ENCODE data around the gene ABCG2. TPM values are rescaled to one million over a fixed set of nuclear protein-coding genes. Genes with fewer than 3 reads are reported as not detected.
A peak's percentile ranks its signal among the peaks of the same experiment; 100 is the strongest.

ABCG2 gene
- 1 to 10 TPM; 9.4 to 9.5 TPM for total RNA-seq
- polyA plus RNA-seq (ENCODE audit: insufficient read depth, low read depth, low replicate concordance): 4.3 TPM
- long read RNA-seq, donor 1: 0 reads
- long read RNA-seq, donor 2: 0 reads

GRCh38 chr4:88158489-88159228 lies at the start of gene ABCG2:
ABCG2 (minus strand) TSS chr4:88158639; CDS start chr4:88139995, 18,644 bp downstream.
- H3K27me3 ChIP-seq: no peaks in the 10 kb centered on the region
- H3K4me3 ChIP-seq: peak within 1 kb of the TSS; percentile 57 to 76
- H3K36me3 ChIP-seq (ENCODE audit: low read depth, missing control alignments): no peaks in the 10 kb centered on the region
- H3K4me1 ChIP-seq: no peaks in the 10 kb centered on the region
- 2% methylated on average over 49 to 53 of the region's 70 CpGs for WGBS, 2 donors
- peak; percentile 43 for DNase-seq
- intact Hi-C loops (cut with DNase I; ENCODE audit: low total_unique reads): no loop called here
- peak within 1 kb of the TSS; percentile 39 to 60 for H3K27ac ChIP-seq
- TF ChIP-seq POLR2A (IDR thresholded peaks at IDR 0.05): no peak
- TF ChIP-seq CTCF (IDR thresholded peaks at IDR 0.05): no peak
- H3K9me3 ChIP-seq: no peaks in the 10 kb centered on the region

GRCh38 chr4:88208156-88208555 lies 49.7 kb upstream of the ABCG2 start:
- WGBS, 2 donors: 41 to 57% methylated on average over 4 of the region's 4 CpGs
- no peaks in the 10 kb centered on the region for H3K27me3 ChIP-seq
- H3K27ac ChIP-seq: no peak overlapping the region

DNA sequence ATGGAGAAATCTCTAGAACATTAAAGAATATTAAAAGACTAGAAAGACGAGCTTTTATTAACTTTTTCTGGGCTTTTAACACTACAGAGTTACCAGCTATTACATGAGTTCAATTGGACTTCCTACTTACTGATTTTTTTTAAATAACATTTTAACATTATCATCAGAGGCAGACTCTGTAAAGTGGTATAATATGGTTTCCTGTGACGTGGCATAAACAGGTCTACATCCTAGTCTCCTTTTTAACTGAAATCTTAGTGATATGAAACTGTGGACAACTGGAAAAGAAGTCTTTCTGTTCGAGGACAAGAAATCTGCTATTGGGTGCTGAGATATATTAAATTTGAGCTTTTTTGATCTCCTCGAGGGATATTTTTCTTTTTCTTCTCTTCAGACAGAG lies 48.7 kb upstream of the ABCG2 start:
- intact Hi-C loops (cut with DNase I; ENCODE audit: low total_unique reads): no loop called here
- no peak for DNase-seq
- Histone ChIP-seq H3K36me3 (ENCODE audit: low read depth, missing control alignments) (no peaks in the 10 kb centered on the region), H3K27me3 (no peaks in the 10 kb centered on the region), H3K4me1 (no peaks in the 10 kb centered on the region), H3K9me3 (no peaks in the 10 kb centered on the region), H3K27ac (no peak overlapping the region), H3K4me3 (no peak overlapping the region)
- TF ChIP-seq POLR2A (IDR thresholded peaks at IDR 0.05): no peak
- no peak for TF ChIP-seq CTCF (IDR thresholded peaks at IDR 0.05)
- WGBS, 2 donors: 80 to 91% methylated on average over 4 of the region's 4 CpGs

More at GRCh38 chr4:88208156-88208555, 49.7 kb upstream of the ABCG2 start:
- no peaks in the 10 kb centered on the region for H3K36me3 ChIP-seq (ENCODE audit: low read depth, missing control alignments)
- H3K4me3 ChIP-seq: no peak overlapping the region
- DNase-seq: no peak
- TF ChIP-seq CTCF (IDR thresholded peaks at IDR 0.05) (no peak), POLR2A (IDR thresholded peaks at IDR 0.05) (no peak)
- intact Hi-C loops (cut with DNase I; ENCODE audit: low total_unique reads): no loop called here
- no peaks in the 10 kb centered on the region for H3K4me1 ChIP-seq
- no peaks in the 10 kb centered on the region for H3K9me3 ChIP-seq

DNA sequence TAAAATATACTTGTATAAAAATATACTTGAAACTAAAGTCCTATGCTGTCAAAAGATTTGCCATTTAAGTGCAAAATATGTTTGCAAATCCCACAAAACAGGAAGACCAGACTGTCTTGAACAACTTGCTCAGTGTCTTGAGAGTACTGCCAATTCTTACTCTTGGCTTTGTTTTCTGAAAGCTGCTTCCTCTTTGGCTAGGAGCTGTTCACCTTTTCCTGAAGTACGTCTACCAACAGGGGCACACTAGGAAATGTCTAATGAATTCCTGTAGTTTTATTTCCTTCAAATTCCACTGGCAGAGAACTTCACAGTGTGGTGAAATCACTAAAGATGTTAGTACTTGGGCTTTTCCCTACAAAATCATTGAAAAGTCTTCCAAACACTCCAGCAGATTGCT lies 46.4 kb upstream of the ABCG2 start:
- 32 to 33% methylated on average over 1 of the region's 1 CpG for WGBS, 2 donors
- no peaks in the 10 kb centered on the region for H3K27me3 ChIP-seq
- H3K9me3 ChIP-seq: no peaks in the 10 kb centered on the region
- H3K27ac ChIP-seq: no peak overlapping the region
- H3K4me1 ChIP-seq: no peaks in the 10 kb centered on the region
- H3K4me3 ChIP-seq: no peak overlapping the region
- TF ChIP-seq POLR2A (IDR thresholded peaks at IDR 0.05): no peak
- no peak for TF ChIP-seq CTCF (IDR thresholded peaks at IDR 0.05)
- intact Hi-C loops (cut with DNase I; ENCODE audit: low total_unique reads): no loop called here
- no peaks in the 10 kb centered on the region for H3K36me3 ChIP-seq (ENCODE audit: low read depth, missing control alignments)
- no peak for DNase-seq

DNA sequence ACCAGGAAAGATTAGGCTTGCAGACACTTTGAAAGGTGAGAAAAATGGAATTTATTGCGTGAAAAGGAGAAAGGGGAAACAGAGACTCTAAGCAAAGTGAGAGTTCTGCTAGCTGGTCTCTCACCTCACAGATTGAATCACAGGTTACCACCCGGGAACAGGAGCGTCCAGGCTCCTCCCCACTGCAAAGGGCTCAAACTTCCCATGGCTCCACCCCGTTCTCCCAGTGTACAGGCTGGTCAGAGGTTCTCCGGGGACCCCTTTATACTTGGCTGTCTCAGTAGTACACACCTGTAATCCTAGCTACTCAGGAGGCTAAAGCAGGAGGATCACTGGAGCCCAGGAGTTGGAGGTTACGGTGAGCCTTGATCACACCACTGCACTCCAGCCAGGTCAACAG lies 44.0 kb upstream of the ABCG2 start:
- DNase-seq: no peak
- 85 to 94% methylated on average over 6 of the region's 6 CpGs for WGBS, 2 donors
- Histone ChIP-seq H3K4me1 (no peaks in the 10 kb centered on the region), H3K9me3 (no peaks in the 10 kb centered on the region), H3K27ac (no peak overlapping the region), H3K36me3 (ENCODE audit: low read depth, missing control alignments) (no peaks in the 10 kb centered on the region), H3K4me3 (no peak overlapping the region), H3K27me3 (no peaks in the 10 kb centered on the region)
- intact Hi-C loops (cut with DNase I; ENCODE audit: low total_unique reads): no loop called here
- TF ChIP-seq CTCF (IDR thresholded peaks at IDR 0.05) (no peak), POLR2A (IDR thresholded peaks at IDR 0.05) (no peak)

Data from testis (tissue), 5 donors.